HCT116 (cell line): Measurements from ENCODE around the gene FGF11. TPM values are rescaled to one million over a fixed set of nuclear protein-coding genes. Genes with fewer than 3 reads are reported as not detected.

Experiments
- ATAC-seq: fragments of 200-7000 bp; cut with Tn5 transposase; 2 replicates; pipeline ENCODE4 v1.9.1; 2020; ENCODE audit warnings: mild to moderate bottlenecking, moderate library complexity
- BruUV-seq: library from RNA; stranded (reverse); fragments of 400-500 nt; replicated peaks from 2 replicates; lab custom pipeline; 2021; lab: Mats Ljungman, UMichigan
- CTCF ChIA-PET: fragments of 300-600 bp; sonication (Branson Sonifier 250); formaldehyde crosslinking; loops from one replicate; lab custom pipeline; 2021; ENCODE audit warnings: antibody characterized with exemption; lab: Charles Lee
- POLR2A ChIA-PET: fragments of 300-600, 350-600 bp; sonication (Branson Sonifier 250); formaldehyde crosslinking; loops from one replicate; lab custom pipeline; 2021; ENCODE audit warnings: antibody characterized with exemption; lab: Charles Lee
- RAD21 ChIA-PET, 2 experiments: fragments of 300-600 bp; sonication (Branson Sonifier 250); formaldehyde crosslinking; loops; one replicate each; lab custom pipeline; 2023; ENCODE audit warnings: low total read pairs in 2 of 2; ENCODE audit not compliant: uncharacterized antibody in 2 of 2, unreplicated experiment in 2 of 2, low non-redundant PET in 1 of 2; lab: Charles Lee
- DNase-seq: peaks from one replicate; pipeline ENCODE4 v3.0.0-alpha.2; 2010; ENCODE audit warnings: low read depth, low spot score
- H2AFZ ChIP-seq: fragments of 200-600 bp; shearing (Covaris generic), sonication (generic); 2 replicates; pipeline ENCODE4 v1.6.1; 2017; ENCODE audit warnings: low read depth, mixed run types, mixed read lengths, antibody characterized with exemption, low read length; ENCODE audit not compliant: poor library complexity, severe bottlenecking
- H3K27ac ChIP-seq: 2 replicates; pipeline ENCODE4 v1.5.1; 2012; ENCODE audit warnings: low read depth, low read length
- H3K27me3 ChIP-seq: fragments of 200-600 bp; sonication (generic); 2 replicates; pipeline ENCODE4 v1.6.1; 2016; ENCODE audit warnings: mixed run types, low read length, mixed read lengths; ENCODE audit not compliant: insufficient read depth
- H3K36me3 ChIP-seq, 2 experiments: fragments of 200-500 bp in 1 of 2; fragments of 200-600 bp in 1 of 2; sonication (Bioruptor generic) in 1 of 2; sonication (generic) in 1 of 2; 2 replicates each; pipeline versions ENCODE4 v1.5.1 to v1.6.1; 2014 to 2016; ENCODE audit warnings: low read length in 2 of 2, inconsistent platforms in 1 of 2, mixed read lengths in 1 of 2, mixed run types in 1 of 2; ENCODE audit not compliant: insufficient read depth in 2 of 2, control insufficient read depth in 1 of 2
- H3K4me1 ChIP-seq, 2 experiments: fragments of 200-600 bp in 1 of 2; sonication (generic) in 1 of 2; 2 replicates each; pipeline versions ENCODE4 v1.5.1 to v1.6.1; 2012 to 2017; ENCODE audit warnings: low read length in 2 of 2, inconsistent platforms in 1 of 2, mild to moderate bottlenecking in 1 of 2, mixed read lengths in 1 of 2, mixed run types in 1 of 2, moderate library complexity in 1 of 2; ENCODE audit not compliant: insufficient read depth in 2 of 2, control insufficient read depth in 1 of 2
- H3K4me2 ChIP-seq: fragments of 200-600 bp; sonication (generic); 2 replicates; pipeline ENCODE4 v1.6.1; 2017; ENCODE audit warnings: mixed run types, low read length, mixed read lengths
- H3K4me3 ChIP-seq, 2 experiments: fragments of 200-600 bp in 1 of 2; sonication (generic) in 1 of 2; replicated peaks in 1 of 2; 2 replicates each; pipeline ENCODE4 v1.5.1; 2011 to 2016; ENCODE audit warnings: low read length in 2 of 2, control low read depth in 1 of 2, low read depth in 1 of 2, mild to moderate bottlenecking in 1 of 2, mixed read lengths in 1 of 2, mixed run types in 1 of 2
- H3K79me2 ChIP-seq: fragments of 200-600 bp; sonication (generic); 2 replicates; pipeline ENCODE4 v1.6.1; 2017; ENCODE audit warnings: mild to moderate bottlenecking, mixed run types, low read length, moderate library complexity, mixed read lengths; ENCODE audit not compliant: insufficient read depth
- H3K9ac ChIP-seq: fragments of 200-600 bp; sonication (generic); 2 replicates; pipeline ENCODE4 v1.6.1; 2016; ENCODE audit warnings: low read length, mixed read lengths
- H3K9me2 ChIP-seq: fragments of 200-600 bp; sonication (generic), shearing (Covaris generic); 2 replicates; pipeline ENCODE4 v1.6.1; 2017; ENCODE audit warnings: mixed run types, mild to moderate bottlenecking, moderate library complexity; ENCODE audit not compliant: insufficient read depth
- H3K9me3 ChIP-seq, 2 experiments: fragments of 200-500 bp in 1 of 2; fragments of 200-600 bp in 1 of 2; sonication (Bioruptor generic) in 1 of 2; sonication (generic) in 1 of 2; 2 replicates each; pipeline ENCODE4 v1.6.1; 2014 to 2017; ENCODE audit warnings: low read length in 2 of 2, mixed read lengths in 2 of 2, inconsistent platforms in 1 of 2, low read depth in 1 of 2, mild to moderate bottlenecking in 1 of 2, mixed run types in 1 of 2, moderate library complexity in 1 of 2; ENCODE audit not compliant: control insufficient read depth in 1 of 2, insufficient read depth in 1 of 2
- H4K20me1 ChIP-seq: fragments of 200-600 bp; sonication (generic), shearing (Covaris generic); 2 replicates; pipeline ENCODE4 v1.6.1; 2017; ENCODE audit warnings: mixed run types, mild to moderate bottlenecking, moderate library complexity; ENCODE audit not compliant: insufficient read depth
- CBX3 ChIP-seq: IDR thresholded peaks from 2 replicates; pipeline ENCODE4 v1.6.1; 2012; ENCODE audit warnings: low read depth
- CEBPB ChIP-seq: IDR thresholded peaks from 2 replicates; pipeline ENCODE4 v1.6.1; 2012; ENCODE audit warnings: low read depth
- EGR1 ChIP-seq: IDR thresholded peaks from 2 replicates; pipeline ENCODE4 v1.6.1; 2012; ENCODE audit warnings: low read depth
- ELF1 ChIP-seq: IDR thresholded peaks from 2 replicates; pipeline ENCODE4 v1.6.1; 2012; ENCODE audit warnings: low read depth, borderline replicate concordance
- EZH2 ChIP-seq: fragments of 200-600 bp; sonication (generic); IDR thresholded peaks from 2 replicates; pipeline ENCODE4 v1.6.1; 2017; ENCODE audit warnings: antibody characterized with exemption, mixed run types
- EZH2phosphoT487 ChIP-seq: fragments of 200-600 bp; IDR thresholded peaks from 2 replicates; pipeline ENCODE4 v1.6.1; 2018; ENCODE audit warnings: antibody characterized with exemption, borderline replicate concordance
- JUND ChIP-seq: IDR thresholded peaks from 2 replicates; pipeline ENCODE4 v1.6.1; 2012
- MAX ChIP-seq: IDR thresholded peaks from 2 replicates; pipeline ENCODE4 v1.6.1; 2012
- POLR2A ChIP-seq: IDR thresholded peaks from 2 replicates; pipeline ENCODE4 v1.7.0; 2011; ENCODE audit warnings: borderline replicate concordance; ENCODE audit not compliant: insufficient read depth, insufficient read length; ENCODE audit errors: extremely low read depth
- POLR2AphosphoS5 ChIP-seq: IDR thresholded peaks from 2 replicates; pipeline ENCODE4 v1.6.1; 2011; ENCODE audit warnings: mild to moderate bottlenecking, low read depth, low read length, moderate library complexity
- RAD21 ChIP-seq: IDR thresholded peaks from 2 replicates; pipeline ENCODE4 v1.6.1; 2012; ENCODE audit warnings: low read depth, mild to moderate bottlenecking
- REST ChIP-seq: IDR thresholded peaks from 2 replicates; pipeline ENCODE4 v1.6.1; 2012; ENCODE audit warnings: low read depth
- SIN3A ChIP-seq: IDR thresholded peaks from 2 replicates; pipeline ENCODE4 v1.6.1; 2012; ENCODE audit warnings: low read depth
- SP1 ChIP-seq: IDR thresholded peaks from 2 replicates; pipeline ENCODE4 v1.6.1; 2012; ENCODE audit warnings: low read depth
- SRF ChIP-seq: IDR thresholded peaks from 2 replicates; pipeline ENCODE4 v1.6.1; 2012; ENCODE audit warnings: low read depth
- TCF7L2 ChIP-seq: IDR thresholded peaks from 2 replicates; pipeline ENCODE4 v1.7.0; 2011; ENCODE audit warnings: borderline replicate concordance, inconsistent platforms; ENCODE audit not compliant: insufficient read depth, insufficient read length; ENCODE audit errors: extremely low read depth
- YY1 ChIP-seq: IDR thresholded peaks from 2 replicates; pipeline ENCODE4 v1.6.1; 2011; ENCODE audit warnings: low read length, low read depth, moderate library complexity, mild to moderate bottlenecking; ENCODE audit not compliant: insufficient replicate concordance; ENCODE audit errors: extremely low read depth
- ZFX ChIP-seq: fragments of 450-650 bp; IDR thresholded peaks from 2 replicates; pipeline ENCODE4 v1.6.1; 2017
- ZNF274 ChIP-seq: fragments of 200-500 bp; sonication (Bioruptor generic); IDR thresholded peaks from 2 replicates; pipeline ENCODE4 v1.6.1; 2014; ENCODE audit warnings: mild to moderate bottlenecking, low read depth, low read length, inconsistent platforms
- intact Hi-C: fragments of 100-400 bp; cut with micrococcal nuclease; formaldehyde crosslinking; loops from 2 replicates; pipeline ENCODE4 v1.10.0; 2022
- total RNA-seq: library from RNA; stranded (reverse); gene quantifications from one replicate; pipeline ENCODE4 v1.2.1, GENCODE V29; 2021; ENCODE audit not compliant: unreplicated experiment
- TF ChIP-seq, protein P1 (sequence below): IDR thresholded peaks from 2 replicates; pipeline ENCODE4 v1.6.1; 2012
- TF ChIP-seq, protein P2 (sequence below), 3 experiments: fragments of 200-600 bp in 1 of 3; sonication (generic) in 1 of 3; IDR thresholded peaks in 2 of 3; conservative IDR thresholded peaks in 1 of 3; 2 replicates each; pipeline ENCODE4 v1.5.1; 2012 to 2017; ENCODE audit warnings: low read depth in 2 of 3, low read length in 2 of 3, antibody characterized with exemption in 1 of 3, borderline replicate concordance in 1 of 3, control low read depth in 1 of 3, mild to moderate bottlenecking in 1 of 3, mixed read lengths in 1 of 3, mixed run types in 1 of 3, moderate library complexity in 1 of 3; ENCODE audit not compliant: insufficient read depth in 1 of 3

FGF11 gene
- total RNA-seq, 1 experiment from 2014 or later: 6.1 TPM

- Histone ChIP-seq H3K9ac (peak overlapping the region; percentile 77), H3K36me3 (no peaks in the 10 kb centered on the region), H3K27me3 (no peaks in the 10 kb centered on the region), H3K4me2 (peak overlapping the region; percentile 99), H3K9me3 (no peaks in the 10 kb centered on the region; a peak in 1 of 4 replicates), H2AFZ (no peak overlapping the region), H3K79me2 (no peaks in the 10 kb centered on the region), H4K20me1 (no peaks in the 10 kb centered on the region), H3K4me1 (peaks cover 13 to 32% of the 10 kb centered on the region in 2 experiments), H3K9me2 (no peaks in the 10 kb centered on the region), H3K4me3 (peak overlapping the region; percentile 69 to 85), H3K27ac (peak overlapping the region; percentile 95)
- DNase-seq: peak; percentile 79
- BruUV-seq: no TSS peak
- ATAC-seq: peak; percentile 71
- ChIA-PET RAD21 (interaction anchor here in 1 of 2 experiments (1.0 to 2.4 kb wide), 2 partner anchors 81 to 156 kb away, joined by 3 to 6 read pairs; partner anchors contain the start of gene SLC2A4), CTCF (interaction anchor here (0.8 to 3.4 kb wide), 15 partner anchors 8 to 251 kb away, joined by 3 to 28 read pairs (median 4); partner anchors contain the start of genes CHRNB1, PLSCR3, SENP3 and TMEM256), POLR2A (interaction anchor here (0.7 to 2.9 kb wide), 11 partner anchors 8 to 250 kb away, joined by 3 to 33 read pairs (median 4); partner anchors contain the start of genes CHRNB1, POLR2A, SLC2A4 and SPEM2)
- intact Hi-C loops: loop anchor here (1.0 to 10.0 kb wide), 6 partner anchors 42 to 250 kb away; partner anchors contain the start of genes CLDN7, PLSCR3, POLR2A and SENP3
- no peak for TF ChIP-seq EZH2phosphoT487
- no peak for TF ChIP-seq POLR2A
- TF ChIP-seq ZNF274: no peak
- TF ChIP-seq JUND: no peak
- TF ChIP-seq, protein P1, sequence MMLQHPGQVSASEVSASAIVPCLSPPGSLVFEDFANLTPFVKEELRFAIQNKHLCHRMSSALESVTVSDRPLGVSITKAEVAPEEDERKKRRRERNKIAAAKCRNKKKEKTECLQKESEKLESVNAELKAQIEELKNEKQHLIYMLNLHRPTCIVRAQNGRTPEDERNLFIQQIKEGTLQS: no peak
- no peak for TF ChIP-seq EGR1
- peak; percentile 88 for TF ChIP-seq RAD21
- TF ChIP-seq, protein P2, sequence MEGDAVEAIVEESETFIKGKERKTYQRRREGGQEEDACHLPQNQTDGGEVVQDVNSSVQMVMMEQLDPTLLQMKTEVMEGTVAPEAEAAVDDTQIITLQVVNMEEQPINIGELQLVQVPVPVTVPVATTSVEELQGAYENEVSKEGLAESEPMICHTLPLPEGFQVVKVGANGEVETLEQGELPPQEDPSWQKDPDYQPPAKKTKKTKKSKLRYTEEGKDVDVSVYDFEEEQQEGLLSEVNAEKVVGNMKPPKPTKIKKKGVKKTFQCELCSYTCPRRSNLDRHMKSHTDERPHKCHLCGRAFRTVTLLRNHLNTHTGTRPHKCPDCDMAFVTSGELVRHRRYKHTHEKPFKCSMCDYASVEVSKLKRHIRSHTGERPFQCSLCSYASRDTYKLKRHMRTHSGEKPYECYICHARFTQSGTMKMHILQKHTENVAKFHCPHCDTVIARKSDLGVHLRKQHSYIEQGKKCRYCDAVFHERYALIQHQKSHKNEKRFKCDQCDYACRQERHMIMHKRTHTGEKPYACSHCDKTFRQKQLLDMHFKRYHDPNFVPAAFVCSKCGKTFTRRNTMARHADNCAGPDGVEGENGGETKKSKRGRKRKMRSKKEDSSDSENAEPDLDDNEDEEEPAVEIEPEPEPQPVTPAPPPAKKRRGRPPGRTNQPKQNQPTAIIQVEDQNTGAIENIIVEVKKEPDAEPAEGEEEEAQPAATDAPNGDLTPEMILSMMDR (IDR thresholded peaks at IDR 0.05 in 2 of 3, conservative IDR thresholded peaks at IDR 0.05 in 1 of 3; ENCODE audit: borderline replicate concordance in 1 of 3, insufficient read depth in 1 of 3, low read depth in 2 of 3, low read length in 2 of 3): peak; percentile 63 to 99 (median 82)
- TF ChIP-seq ELF1: no peak
- peak; percentile 94 for TF ChIP-seq MAX
- peak; percentile 28; the same call in 1 of the 2 replicates for TF ChIP-seq ZFX
- no peak for TF ChIP-seq SRF
- peak; percentile 51 for TF ChIP-seq TCF7L2
- TF ChIP-seq YY1: peak; percentile 72
- TF ChIP-seq SP1: no peak; the same call in 1 of the 2 replicates
- TF ChIP-seq POLR2AphosphoS5: peak; percentile 63
- no peak for TF ChIP-seq REST
- peak; percentile 48; the same call in 1 of the 2 replicates for TF ChIP-seq SIN3A
- no peak for TF ChIP-seq CBX3
- no peak for TF ChIP-seq CEBPB
- TF ChIP-seq EZH2: no peak
These were observed 2.5 kb upstream of the FGF11 start for GRCh38 chr17:7436556-7437368.
